Activated effector memory CD4-positive, alpha-beta T cell treated with anti-CD3 and anti-CD28 coated beads, Interleukin-2, amount 50 U/mL, for 16 hours (primary cell): ENCODE measurements around the gene MGAT5.
"Not testable (repeated sequence)": the region's sequence is repeated elsewhere in the genome, so short reads cannot be mapped to it uniquely, and the experiment has no call there.

Experiments used
- DNase-seq: peaks from one replicate; pipeline ENCODE4 v3.0.0-alpha.2; 2020

The MGAT5 gene

GRCh38 chr2:134280726-134281125, 26.9 kb downstream of the MGAT5 start:
- no peak for DNase-seq

DNA sequence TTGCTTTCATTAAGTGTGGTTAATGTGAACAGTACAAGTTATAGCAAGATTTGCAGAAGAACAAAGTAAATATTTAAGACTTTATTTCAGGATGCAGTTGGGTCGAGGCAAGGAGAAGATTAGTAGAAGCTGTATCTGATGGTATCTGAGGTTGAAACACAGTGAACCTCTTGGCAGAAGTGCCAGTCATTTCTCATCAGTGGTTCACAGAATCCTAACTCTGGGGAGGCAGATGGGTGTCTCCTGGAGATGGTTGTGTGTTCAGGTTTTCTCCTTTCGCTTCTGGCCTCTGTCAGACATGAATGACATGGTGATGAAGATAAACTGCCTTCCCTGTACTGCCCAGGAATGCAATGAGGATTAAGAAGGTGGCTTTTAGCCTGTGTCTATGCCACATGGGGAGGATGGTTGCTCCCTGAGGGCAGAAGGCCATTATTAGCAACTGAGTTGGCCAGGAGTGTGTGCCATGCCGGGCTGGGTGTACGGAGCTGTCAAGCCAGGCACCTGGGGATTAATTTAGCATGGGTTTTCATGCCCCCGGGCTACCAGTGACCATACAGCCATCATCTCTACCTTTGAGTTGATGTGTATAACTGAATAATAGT, 28.0 kb downstream of the MGAT5 start:
- no peak for DNase-seq

GRCh38 chr2:134282629-134283400, 28.9 kb downstream of the MGAT5 start:
- DNase-seq: peak; percentile 71

GRCh38 chr2:134283661-134284060, 29.8 kb downstream of the MGAT5 start:
- DNase-seq: no peak

- no peak for DNase-seq
Observed at GRCh38 chr2:134284119-134284670, 30.3 kb downstream of the MGAT5 start.

DNA sequence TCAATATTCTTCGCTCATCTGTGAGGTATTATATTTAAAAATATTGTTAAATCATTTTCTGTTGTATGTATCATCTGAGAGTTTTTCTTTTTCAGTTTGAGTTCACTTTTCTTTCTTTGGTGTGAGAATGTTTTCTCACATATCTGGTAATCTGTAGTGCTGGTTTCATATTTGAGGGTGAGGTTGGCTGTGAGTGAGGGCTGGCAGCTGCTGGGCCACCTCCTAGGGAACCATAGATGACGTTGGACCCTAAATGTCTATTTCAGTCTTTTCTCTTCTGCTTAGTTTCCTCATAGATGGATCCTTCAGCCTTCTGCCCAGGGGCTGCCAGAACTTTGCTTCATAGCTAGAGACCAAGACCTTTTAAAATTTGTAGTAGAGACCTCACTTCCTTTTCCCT, 33.5 kb downstream of the MGAT5 start:
- DNase-seq: no peak

DNA sequence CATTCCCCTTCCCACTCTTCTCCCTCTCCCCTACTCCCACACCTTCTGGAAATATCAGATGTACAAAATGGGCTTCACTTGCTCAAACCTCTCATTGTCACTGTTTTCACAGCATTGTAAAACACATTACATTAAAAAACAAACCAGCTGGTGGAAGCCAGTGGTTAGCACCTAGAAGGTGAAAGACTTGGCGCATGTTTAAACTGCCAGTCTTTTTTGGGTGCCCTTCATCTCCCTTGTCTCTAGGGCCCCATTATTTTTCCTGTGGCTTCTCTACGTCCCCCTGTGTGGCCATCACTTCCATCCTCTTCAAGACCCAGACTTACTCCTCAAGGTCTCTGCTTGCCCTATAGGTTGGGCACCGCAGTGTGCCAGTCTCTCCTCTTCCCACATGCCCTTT, 34.9 kb downstream of the MGAT5 start:
- no peak for DNase-seq

DNA sequence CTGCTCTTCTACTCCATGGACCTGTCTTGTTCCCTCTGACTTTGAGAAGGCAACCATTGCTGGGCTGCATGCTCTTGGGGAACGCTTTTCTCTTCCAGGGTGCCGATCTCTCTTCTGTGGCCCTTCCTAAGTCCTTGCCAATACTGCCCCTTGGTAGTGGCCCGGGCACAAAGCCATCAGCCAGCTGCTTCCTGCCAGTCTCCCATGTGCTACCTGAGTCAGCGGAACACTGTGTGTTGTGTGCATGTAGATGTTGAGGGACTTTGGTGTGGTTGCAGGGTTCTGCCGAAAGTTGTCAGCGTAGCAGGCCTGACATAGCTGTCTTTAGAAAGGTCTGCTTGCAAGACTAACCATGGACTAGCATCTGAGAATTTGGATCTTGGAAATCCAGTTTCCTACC, 35.4 kb downstream of the MGAT5 start:
- DNase-seq: peak; percentile 69

GRCh38 chr2:134290358-134290757, 36.5 kb downstream of the MGAT5 start:
- no peak for DNase-seq

GRCh38 chr2:134292514-134292913, 38.6 kb downstream of the MGAT5 start:
- no peak for DNase-seq

GRCh38 chr2:134293719-134294537, 40.1 kb downstream of the MGAT5 start:
- DNase-seq: no peak

DNA sequence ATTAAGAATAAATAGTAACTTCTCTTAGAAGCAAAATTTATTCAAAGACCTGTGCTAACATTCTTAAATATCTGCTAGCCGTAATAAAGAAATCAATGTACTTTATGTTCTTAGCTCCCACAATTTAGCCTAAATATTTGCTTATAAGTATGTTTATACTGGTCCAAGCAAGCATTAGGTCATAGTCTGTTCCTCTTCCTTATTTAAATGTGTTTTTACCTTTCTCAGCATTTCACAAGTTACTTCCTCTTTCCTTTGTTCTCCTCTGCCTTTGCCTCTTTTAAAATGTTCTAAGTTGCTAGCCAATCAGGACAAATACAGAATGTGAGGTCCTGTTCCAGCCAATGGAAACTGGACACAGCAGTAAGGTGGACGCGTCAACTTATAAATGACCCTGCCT, 40.7 kb downstream of the MGAT5 start:
- DNase-seq: not testable (repeated sequence)

DNA sequence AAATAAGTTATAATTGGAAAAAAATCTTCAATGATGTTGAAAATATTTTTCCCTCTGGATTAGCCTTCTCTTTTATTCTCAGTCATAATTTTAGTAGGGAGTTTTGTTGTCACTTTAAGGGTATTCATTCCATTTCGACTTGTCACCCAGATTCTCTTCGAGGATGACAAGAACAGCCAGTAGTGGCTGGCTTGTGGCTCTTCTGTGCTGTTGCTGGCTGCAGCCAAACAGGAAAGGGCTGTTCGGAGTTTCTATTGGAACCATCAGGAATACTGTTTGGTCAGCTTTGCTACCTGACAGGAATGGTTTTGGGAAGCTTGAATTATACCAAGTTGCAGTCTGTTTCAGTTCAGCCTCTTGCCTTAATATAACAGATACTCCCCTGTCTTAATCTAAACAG, 41.6 kb downstream of the MGAT5 start:
- no peak for DNase-seq

GRCh38 chr2:134296301-134296700, 42.4 kb downstream of the MGAT5 start:
- no peak for DNase-seq

DNA sequence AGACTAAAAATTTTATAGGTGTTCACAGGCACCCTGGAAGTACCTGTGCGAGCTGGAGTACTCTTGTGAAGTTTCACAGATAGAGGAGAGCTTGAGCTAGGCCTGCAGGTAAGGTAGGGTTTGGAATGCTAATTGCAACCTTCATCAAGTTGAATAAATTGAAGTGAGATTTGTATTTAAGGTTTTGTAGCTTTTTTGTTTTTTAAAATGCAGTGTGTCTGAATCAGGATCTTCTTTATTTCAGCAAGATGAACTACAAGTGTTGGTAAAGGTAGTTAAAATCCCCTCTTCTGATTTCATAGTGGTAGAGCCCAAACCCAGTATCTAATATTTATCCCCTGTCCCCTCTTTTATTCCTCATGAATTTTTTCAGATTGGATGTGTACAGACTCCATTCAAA, 45.5 kb downstream of the MGAT5 start:
- no peak for DNase-seq

DNA sequence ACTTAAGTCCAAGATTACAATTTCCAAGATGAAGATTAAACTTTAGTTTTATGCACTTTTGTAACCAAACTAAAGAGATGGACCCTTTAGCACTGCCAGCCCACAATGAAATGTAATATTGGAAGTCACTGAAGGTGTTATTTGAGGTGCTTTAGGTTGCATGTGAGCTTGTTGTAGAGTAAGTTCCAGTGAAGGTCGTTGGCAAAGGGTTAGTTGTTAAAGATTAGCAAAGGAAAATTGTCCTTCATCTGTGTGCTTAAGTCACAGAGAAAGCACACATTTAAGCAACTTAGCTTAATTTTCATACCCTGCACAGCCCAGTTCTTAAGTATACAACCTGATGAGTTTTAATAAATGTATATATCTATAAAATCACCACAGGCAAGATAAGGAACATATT, 46.7 kb downstream of the MGAT5 start:
- DNase-seq: no peak

- no peak for DNase-seq
Observed at GRCh38 chr2:134301099-134301927, 47.4 kb downstream of the MGAT5 start.

DNA sequence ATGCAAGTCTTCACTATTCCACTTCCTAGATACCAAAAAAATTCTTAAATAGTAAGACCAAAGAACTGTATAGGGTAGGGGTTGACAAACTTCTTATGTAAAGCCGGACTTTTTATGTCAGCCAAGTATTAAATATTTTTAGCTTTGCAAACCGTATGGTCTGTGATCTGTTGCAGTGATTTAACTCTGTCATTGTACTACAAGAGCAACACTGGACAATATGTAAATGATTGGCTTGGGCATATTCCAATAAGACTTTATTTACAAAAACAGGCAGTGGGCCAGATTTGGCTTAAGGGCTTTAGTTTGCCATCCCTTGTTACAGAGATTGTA, 48.0 kb downstream of the MGAT5 start:
- no peak for DNase-seq

GRCh38 chr2:134304394-134305108, 50.7 kb downstream of the MGAT5 start:
- no peak for DNase-seq

GRCh38 chr2:134305109-134305491, 51.2 kb downstream of the MGAT5 start:
- no peak for DNase-seq

- no peak for DNase-seq
Observed at GRCh38 chr2:134306521-134306920, 52.6 kb downstream of the MGAT5 start.

DNA sequence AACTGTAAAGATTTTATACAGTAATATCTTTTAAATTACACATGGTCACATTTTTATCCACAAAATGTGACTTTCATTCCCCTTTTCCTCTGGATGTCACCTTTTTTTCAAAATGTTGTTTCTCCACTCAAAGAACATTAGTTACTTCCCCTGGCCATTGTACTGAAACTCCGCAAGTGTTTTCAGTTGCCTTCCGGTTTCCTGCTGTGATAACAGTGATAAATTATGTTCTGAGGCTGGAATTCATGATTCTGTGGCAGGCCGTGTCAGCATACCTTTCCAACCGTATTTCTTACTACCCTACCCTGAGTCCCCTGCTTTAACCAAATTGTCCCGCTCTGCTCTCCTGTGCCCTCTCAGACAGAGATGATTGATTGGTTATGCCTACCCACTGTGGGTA, 53.5 kb downstream of the MGAT5 start:
- no peak for DNase-seq
